Calu3 (cell line): ENCODE results near the gene MAGEB4. TPM values are rescaled to one million over a fixed set of nuclear protein-coding genes. Genes with fewer than 3 reads are reported as not detected.

Experiments
- BruUV-seq: library from RNA; stranded (reverse); fragments of 400-500 nt; replicated peaks from 2 replicates; lab custom pipeline; 2021; lab: Mats Ljungman, UMichigan
- CTCF ChIA-PET: fragments of 300-600 bp; sonication (Branson Sonifier 250); formaldehyde crosslinking; loops from one replicate; lab custom pipeline; 2022; ENCODE audit warnings: antibody characterized with exemption; lab: Charles Lee
- DNase-seq: peaks from one replicate; pipeline ENCODE4 v3.0.0; 2022
- H3K27ac Mint-ChIP-seq: one replicate; pipeline ENCODE4 v1.8.0; 2022; ENCODE audit warnings: mixed read lengths; ENCODE audit not compliant: unreplicated experiment
- H3K27me3 Mint-ChIP-seq: one replicate; pipeline ENCODE4 v1.8.0; 2022; ENCODE audit warnings: mixed read lengths; ENCODE audit not compliant: unreplicated experiment
- H3K36me3 Mint-ChIP-seq: one replicate; pipeline ENCODE4 v1.8.0; 2022; ENCODE audit warnings: mild to moderate bottlenecking, moderate library complexity, mixed read lengths; ENCODE audit not compliant: insufficient read depth, unreplicated experiment
- H3K4me1 Mint-ChIP-seq: one replicate; pipeline ENCODE4 v1.8.0; 2022; ENCODE audit warnings: mild to moderate bottlenecking, low read depth, mixed read lengths; ENCODE audit not compliant: unreplicated experiment
- H3K4me3 Mint-ChIP-seq: one replicate; pipeline ENCODE4 v1.8.0; 2022; ENCODE audit warnings: mild to moderate bottlenecking, low read depth, moderate library complexity, mixed read lengths; ENCODE audit not compliant: unreplicated experiment
- H3K9me3 Mint-ChIP-seq: one replicate; pipeline ENCODE4 v1.8.0; 2022; ENCODE audit warnings: low read depth, mixed read lengths; ENCODE audit not compliant: unreplicated experiment
- intact Hi-C: fragments of 100-400 bp; cut with micrococcal nuclease; formaldehyde crosslinking; loops from one replicate; pipeline ENCODE4 v1.10.0; 2022; ENCODE audit not compliant: unreplicated experiment
- total RNA-seq: library from RNA; stranded (reverse); gene quantifications from 2 replicates; pipeline ENCODE4 v1.2.3, GENCODE V29; 2022
- TF ChIP-seq, protein P1 (sequence below): fragments of 200-600 bp; IDR thresholded peaks from one replicate; pipeline ENCODE4 v1.8.0; 2022; ENCODE audit warnings: antibody characterized with exemption; ENCODE audit not compliant: unreplicated experiment

MAGEB4 gene
- total RNA-seq, 1 experiment from 2014 or later, result not detected

DNA sequence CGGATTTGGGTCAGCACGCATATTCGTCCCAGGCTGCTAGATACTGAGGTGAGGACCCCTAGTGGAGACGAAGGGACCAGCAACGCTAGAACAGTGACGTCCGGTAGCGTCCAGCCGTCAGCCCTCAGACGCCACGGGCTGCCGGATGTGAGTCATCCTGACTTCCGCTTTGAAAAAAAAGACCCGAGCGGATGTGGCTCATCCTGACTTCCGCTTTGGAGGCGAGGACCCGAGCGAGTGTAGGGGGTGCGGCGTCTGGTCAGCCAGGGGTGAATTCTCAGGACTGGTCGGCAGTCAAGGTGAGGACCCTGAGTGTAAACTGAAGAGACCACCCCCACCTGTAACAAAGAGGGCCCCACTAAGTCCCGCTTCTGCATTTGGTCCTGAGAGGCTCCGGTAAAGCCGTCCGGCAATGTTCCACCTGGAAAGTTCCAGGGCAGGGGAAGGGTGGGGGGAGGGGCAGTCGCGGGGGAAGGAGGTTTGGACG lies 26.4 kb upstream of the MAGEB4 start, which contains the start of gene MAGEB2:
MAGEB2 (plus strand) TSS at position 207 of the 487 bp plus-strand sequence. CDS start 3,018 bp downstream, outside the sequence.
- no peak within 1 kb of the TSS for H3K4me3 Mint-ChIP-seq
- no peaks in the 10 kb centered on the region for H3K27me3 Mint-ChIP-seq
- H3K27ac Mint-ChIP-seq, result no peak within 1 kb of the TSS
- TF ChIP-seq, protein P1, sequence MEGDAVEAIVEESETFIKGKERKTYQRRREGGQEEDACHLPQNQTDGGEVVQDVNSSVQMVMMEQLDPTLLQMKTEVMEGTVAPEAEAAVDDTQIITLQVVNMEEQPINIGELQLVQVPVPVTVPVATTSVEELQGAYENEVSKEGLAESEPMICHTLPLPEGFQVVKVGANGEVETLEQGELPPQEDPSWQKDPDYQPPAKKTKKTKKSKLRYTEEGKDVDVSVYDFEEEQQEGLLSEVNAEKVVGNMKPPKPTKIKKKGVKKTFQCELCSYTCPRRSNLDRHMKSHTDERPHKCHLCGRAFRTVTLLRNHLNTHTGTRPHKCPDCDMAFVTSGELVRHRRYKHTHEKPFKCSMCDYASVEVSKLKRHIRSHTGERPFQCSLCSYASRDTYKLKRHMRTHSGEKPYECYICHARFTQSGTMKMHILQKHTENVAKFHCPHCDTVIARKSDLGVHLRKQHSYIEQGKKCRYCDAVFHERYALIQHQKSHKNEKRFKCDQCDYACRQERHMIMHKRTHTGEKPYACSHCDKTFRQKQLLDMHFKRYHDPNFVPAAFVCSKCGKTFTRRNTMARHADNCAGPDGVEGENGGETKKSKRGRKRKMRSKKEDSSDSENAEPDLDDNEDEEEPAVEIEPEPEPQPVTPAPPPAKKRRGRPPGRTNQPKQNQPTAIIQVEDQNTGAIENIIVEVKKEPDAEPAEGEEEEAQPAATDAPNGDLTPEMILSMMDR, result no peak
- peaks cover 5% of the 10 kb centered on the region for H3K36me3 Mint-ChIP-seq
- CTCF ChIA-PET, result no interaction called here
- no TSS peak for BruUV-seq
- intact Hi-C loops, result no loop called here
- H3K4me1 Mint-ChIP-seq, result no peaks in the 10 kb centered on the region
- no peak for DNase-seq
- H3K9me3 Mint-ChIP-seq, result no peaks in the 10 kb centered on the region

DNA sequence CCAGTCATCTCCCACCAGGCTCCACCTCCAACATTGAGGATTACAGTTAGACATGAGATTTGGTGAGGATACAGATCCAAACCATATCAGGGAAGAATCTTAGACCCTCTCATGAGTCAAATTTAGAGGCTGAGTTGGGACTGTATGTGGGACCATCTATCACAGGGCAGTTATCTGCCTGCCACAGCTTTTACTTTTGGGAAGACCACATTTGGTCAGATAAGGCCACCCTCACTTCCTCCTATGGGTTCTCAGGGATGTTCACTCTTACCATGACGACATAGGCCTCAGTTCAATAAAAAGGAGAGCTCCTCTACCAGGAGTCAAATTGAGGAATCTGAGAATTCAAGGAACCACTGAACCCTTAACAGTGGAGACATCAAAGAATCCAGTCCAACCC lies 24.3 kb upstream of the MAGEB4 start:
- no peak overlapping the region for H3K27ac Mint-ChIP-seq
- no peak for DNase-seq
- H3K4me1 Mint-ChIP-seq, result no peaks in the 10 kb centered on the region
- intact Hi-C loops, result no loop called here
- CTCF ChIA-PET, result no interaction called here
- no peaks in the 10 kb centered on the region for H3K27me3 Mint-ChIP-seq
- no peak overlapping the region for H3K4me3 Mint-ChIP-seq
- TF ChIP-seq, protein P1, result no peak
- H3K9me3 Mint-ChIP-seq, result no peaks in the 10 kb centered on the region
- BruUV-seq, result no TSS peak
- H3K36me3 Mint-ChIP-seq, result peaks cover 5% of the 10 kb centered on the region

DNA sequence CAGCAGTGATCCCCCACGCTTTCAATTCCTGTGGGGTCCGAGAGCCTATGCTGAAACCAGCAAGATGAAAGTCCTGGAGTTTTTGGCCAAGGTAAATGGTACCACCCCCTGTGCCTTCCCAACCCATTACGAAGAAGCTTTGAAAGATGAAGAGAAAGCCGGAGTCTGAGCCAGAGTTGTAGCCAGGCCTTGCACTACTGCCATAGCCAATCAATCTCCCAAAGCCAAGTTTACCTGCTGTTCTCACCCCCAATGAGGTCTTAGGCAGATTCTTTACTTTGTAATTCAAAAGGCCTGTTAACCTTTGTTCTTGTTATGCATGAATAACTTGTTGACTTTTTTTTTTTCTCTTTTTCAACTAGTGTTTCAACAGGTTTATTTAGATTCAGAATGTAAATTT lies 22.4 kb upstream of the MAGEB4 start:
- H3K27me3 Mint-ChIP-seq, result no peaks in the 10 kb centered on the region
- no peak for DNase-seq

DNA sequence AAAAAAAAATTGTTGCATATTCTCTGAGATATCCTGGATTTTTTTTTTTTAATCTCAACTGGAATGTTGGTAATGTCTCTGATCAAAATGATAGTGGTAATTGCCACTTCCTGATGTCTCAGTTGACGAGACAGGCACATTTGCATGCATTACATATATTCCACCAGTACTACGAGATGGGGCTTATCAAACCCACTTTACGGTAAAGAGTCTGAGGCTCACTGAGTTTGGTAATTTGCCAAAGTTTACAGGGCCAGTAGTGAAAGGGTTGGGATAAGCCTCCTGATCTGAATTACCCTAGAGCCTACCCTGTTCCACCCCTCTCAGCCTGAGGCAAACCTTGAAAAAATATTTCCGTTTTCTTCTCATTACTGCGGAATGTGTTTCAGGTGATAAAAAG lies 21.1 kb upstream of the MAGEB4 start:
- TF ChIP-seq, protein P1, result no peak
- H3K9me3 Mint-ChIP-seq, result no peaks in the 10 kb centered on the region
- H3K27ac Mint-ChIP-seq, result no peak overlapping the region
- no peak for DNase-seq
- H3K36me3 Mint-ChIP-seq, result no peaks in the 10 kb centered on the region
- no peaks in the 10 kb centered on the region for H3K4me1 Mint-ChIP-seq
- no TSS peak for BruUV-seq
- CTCF ChIA-PET, result no interaction called here
- no peak overlapping the region for H3K4me3 Mint-ChIP-seq
- no peaks in the 10 kb centered on the region for H3K27me3 Mint-ChIP-seq
- intact Hi-C loops, result no loop called here

More for the DNA sequence above, 22.4 kb upstream of the MAGEB4 start:
- H3K27ac Mint-ChIP-seq, result no peak overlapping the region
- no peak overlapping the region for H3K4me3 Mint-ChIP-seq
- TF ChIP-seq, protein P1, result no peak
- BruUV-seq, result no TSS peak
- intact Hi-C loops, result no loop called here
- H3K9me3 Mint-ChIP-seq, result no peaks in the 10 kb centered on the region
- CTCF ChIA-PET, result no interaction called here
- no peaks in the 10 kb centered on the region for H3K4me1 Mint-ChIP-seq
- H3K36me3 Mint-ChIP-seq, result no peaks in the 10 kb centered on the region
